Parathyroid adenoma (tissue), 2 donors: ENCODE data around the gene AKAP1.

ENCODE experiments used
- H2AFZ ChIP-seq: fragments of 300-600 bp; sonication (generic); one replicate; pipeline ENCODE4 v1.7.0; 2017; ENCODE audit warnings: antibody characterized with exemption, mild to moderate bottlenecking
- H3K27ac ChIP-seq: fragments of 300-600 bp; sonication (generic); one replicate; pipeline ENCODE4 v1.7.0; 2017
- H3K27me3 ChIP-seq: fragments of 300-600 bp; sonication (generic); one replicate; pipeline ENCODE4 v1.7.0; 2017; ENCODE audit warnings: low read length; ENCODE audit not compliant: control insufficient read depth, insufficient read depth
- H3K36me3 ChIP-seq: fragments of 300-600 bp; sonication (generic); one replicate; pipeline ENCODE4 v1.7.0; 2017; ENCODE audit warnings: low read length; ENCODE audit not compliant: control insufficient read depth, insufficient read depth
- H3K4me1 ChIP-seq: fragments of 300-600 bp; sonication (generic); one replicate; pipeline ENCODE4 v1.7.0; 2017; ENCODE audit warnings: control low read depth
- H3K4me2 ChIP-seq: fragments of 300-600 bp; sonication (generic); one replicate; pipeline ENCODE4 v1.7.0; 2017; ENCODE audit warnings: low read length
- H3K4me3 ChIP-seq: fragments of 300-600 bp; sonication (generic); one replicate; pipeline ENCODE4 v1.7.0; 2017; ENCODE audit warnings: low read depth, low read length
- H3K79me2 ChIP-seq: fragments of 300-600 bp; sonication (generic); one replicate; pipeline ENCODE4 v1.7.0; 2017; ENCODE audit warnings: control low read depth
- H3K9ac ChIP-seq: fragments of 300-600 bp; sonication (generic); one replicate; pipeline ENCODE4 v1.7.0; 2017; ENCODE audit warnings: mild to moderate bottlenecking
- H3K9me3 ChIP-seq: fragments of 300-600 bp; sonication (generic); one replicate; pipeline ENCODE4 v1.7.0; 2017; ENCODE audit warnings: low read length; ENCODE audit not compliant: control insufficient read depth
- CTCF ChIP-seq: fragments of 300-600 bp; sonication (generic); IDR thresholded peaks from one replicate; pipeline ENCODE4 v1.7.0; 2017; ENCODE audit warnings: antibody characterized with exemption, mild to moderate bottlenecking
- donor health status: primary hyperparathyroidism.

The AKAP1 gene

GRCh38 chr17:57071991-57072944 is 12.8 kb upstream of the AKAP1 start:
- Histone ChIP-seq H3K9ac (no peak overlapping the region), H3K4me1 (peaks cover 4% of the 10 kb centered on the region), H3K79me2 (no peaks in the 10 kb centered on the region), H3K4me3 (no peak overlapping the region), H3K36me3 (no peaks in the 10 kb centered on the region), H3K4me2 (no peak overlapping the region), H3K27ac (no peak overlapping the region), H3K9me3 (no peaks in the 10 kb centered on the region), H3K27me3 (no peaks in the 10 kb centered on the region), H2AFZ (no peak overlapping the region)
- TF ChIP-seq CTCF: no peak

- H2AFZ ChIP-seq: no peak overlapping the region
- H3K27ac ChIP-seq: no peak overlapping the region
- no peaks in the 10 kb centered on the region for H3K9me3 ChIP-seq
- no peak for TF ChIP-seq CTCF
- H3K36me3 ChIP-seq: no peaks in the 10 kb centered on the region
- no peak overlapping the region for H3K4me2 ChIP-seq
- no peak overlapping the region for H3K4me3 ChIP-seq
- H3K4me1 ChIP-seq: no peaks in the 10 kb centered on the region
- H3K27me3 ChIP-seq: no peaks in the 10 kb centered on the region
- no peaks in the 10 kb centered on the region for H3K79me2 ChIP-seq
- H3K9ac ChIP-seq: no peak overlapping the region
These were observed 11.4 kb upstream of the AKAP1 start for GRCh38 chr17:57073626-57074025.

GRCh38 chr17:57075193-57075592 is 9.9 kb upstream of the AKAP1 start:
- no peaks in the 10 kb centered on the region for H3K79me2 ChIP-seq
- no peak overlapping the region for H2AFZ ChIP-seq
- H3K9me3 ChIP-seq: no peaks in the 10 kb centered on the region
- no peaks in the 10 kb centered on the region for H3K4me1 ChIP-seq
- TF ChIP-seq CTCF: no peak
- no peaks in the 10 kb centered on the region for H3K27me3 ChIP-seq
- H3K9ac ChIP-seq: no peak overlapping the region
- no peak overlapping the region for H3K27ac ChIP-seq
- H3K36me3 ChIP-seq: no peaks in the 10 kb centered on the region
- no peak overlapping the region for H3K4me2 ChIP-seq
- H3K4me3 ChIP-seq: no peak overlapping the region

GRCh38 chr17:57075785-57076184 is 9.3 kb upstream of the AKAP1 start:
- Histone ChIP-seq H3K4me2 (no peak overlapping the region), H2AFZ (no peak overlapping the region), H3K4me3 (no peak overlapping the region), H3K36me3 (no peaks in the 10 kb centered on the region), H3K27ac (no peak overlapping the region), H3K4me1 (no peaks in the 10 kb centered on the region), H3K9ac (no peak overlapping the region), H3K79me2 (no peaks in the 10 kb centered on the region), H3K9me3 (no peaks in the 10 kb centered on the region), H3K27me3 (no peaks in the 10 kb centered on the region)
- no peak for TF ChIP-seq CTCF

GRCh38 chr17:57077000-57077399 is 8.0 kb upstream of the AKAP1 start:
- H3K79me2 ChIP-seq: no peaks in the 10 kb centered on the region
- no peak overlapping the region for H3K4me3 ChIP-seq
- no peak overlapping the region for H3K4me2 ChIP-seq

More at GRCh38 chr17:57077000-57077399, 8.0 kb upstream of the AKAP1 start:
- TF ChIP-seq CTCF: no peak
- H3K9ac ChIP-seq: no peak overlapping the region
- H3K36me3 ChIP-seq: no peaks in the 10 kb centered on the region
- no peaks in the 10 kb centered on the region for H3K4me1 ChIP-seq
- no peaks in the 10 kb centered on the region for H3K9me3 ChIP-seq
- no peak overlapping the region for H2AFZ ChIP-seq
- H3K27me3 ChIP-seq: no peaks in the 10 kb centered on the region
- H3K27ac ChIP-seq: no peak overlapping the region
